NCI-H146 treated with DMSO at 0.1 percent for 48 hours (cell line): ENCODE measurements around the gene PRSS21.

Experiments used
- DNase-seq: peaks from one replicate; lab custom pipeline; 2025; ENCODE audit not compliant: unreplicated experiment; lab: John Stamatoyannopoulos, UW

Gene PRSS21

GRCh38 chr16:2804728-2805127, 12.3 kb upstream of the PRSS21 start:
- DNase-seq: no peak

GRCh38 chr16:2806286-2806685, 10.8 kb upstream of the PRSS21 start:
- DNase-seq: no peak

- DNase-seq: no peak
Measured at GRCh38 chr16:2808181-2808580, 8.9 kb upstream of the PRSS21 start.

- no peak for DNase-seq
Measured at GRCh38 chr16:2809149-2809760, 7.8 kb upstream of the PRSS21 start.

- DNase-seq: no peak
Measured at GRCh38 chr16:2810651-2811050, 6.4 kb upstream of the PRSS21 start.

- DNase-seq: no peak
Measured at GRCh38 chr16:2811703-2812471, 5.2 kb upstream of the PRSS21 start.

- DNase-seq: no peak
Measured at GRCh38 chr16:2813771-2814221, 3.2 kb upstream of the PRSS21 start.

GRCh38 chr16:2814551-2815298, 2.3 kb upstream of the PRSS21 start:
- no peak for DNase-seq

GRCh38 chr16:2815299-2815771, 1.7 kb upstream of the PRSS21 start:
- DNase-seq: no peak

GRCh38 chr16:2817340-2818271, 569 bp downstream of the PRSS21 start:
- no peak for DNase-seq

- no peak for DNase-seq
Measured at GRCh38 chr16:2818272-2818876, 1.3 kb downstream of the PRSS21 start.

GRCh38 chr16:2819179-2819938, 2.3 kb downstream of the PRSS21 start:
- DNase-seq: no peak

GRCh38 chr16:2819939-2820835, 3.1 kb downstream of the PRSS21 start:
- DNase-seq: no peak

GRCh38 chr16:2820836-2821486, 3.9 kb downstream of the PRSS21 start:
- no peak for DNase-seq

- DNase-seq: no peak
Measured at GRCh38 chr16:2821487-2822157, 4.6 kb downstream of the PRSS21 start.

GRCh38 chr16:2822158-2822495, 5.1 kb downstream of the PRSS21 start:
- no peak for DNase-seq

GRCh38 chr16:2822496-2822895, 5.5 kb downstream of the PRSS21 start:
- DNase-seq: no peak

GRCh38 chr16:2824626-2825025, 7.6 kb downstream of the PRSS21 start:
- DNase-seq: no peak
